ES-I3 (cell line): ENCODE measurements around the gene TSHZ3.

Experiments
- H3K36me3 ChIP-seq: 2 replicates; pipeline ENCODE4 v1.6.1; 2013; ENCODE audit warnings: mild to moderate bottlenecking, low read length, control low read depth, moderate library complexity; ENCODE audit not compliant: insufficient read depth
- H3K4me1 ChIP-seq: 2 replicates; pipeline ENCODE4 v1.6.1; 2013; ENCODE audit warnings: mild to moderate bottlenecking, control low read depth, low read length; ENCODE audit not compliant: insufficient read depth
- H3K9ac ChIP-seq: 2 replicates; pipeline ENCODE4 v1.6.1; 2013; ENCODE audit warnings: low read depth, mild to moderate bottlenecking, low read length, moderate library complexity
- H3K9me3 ChIP-seq: 2 replicates; pipeline ENCODE4 v1.6.1; 2013; ENCODE audit warnings: mild to moderate bottlenecking, low read length, moderate library complexity; ENCODE audit not compliant: control insufficient read depth, insufficient read depth

Gene TSHZ3

DNA sequence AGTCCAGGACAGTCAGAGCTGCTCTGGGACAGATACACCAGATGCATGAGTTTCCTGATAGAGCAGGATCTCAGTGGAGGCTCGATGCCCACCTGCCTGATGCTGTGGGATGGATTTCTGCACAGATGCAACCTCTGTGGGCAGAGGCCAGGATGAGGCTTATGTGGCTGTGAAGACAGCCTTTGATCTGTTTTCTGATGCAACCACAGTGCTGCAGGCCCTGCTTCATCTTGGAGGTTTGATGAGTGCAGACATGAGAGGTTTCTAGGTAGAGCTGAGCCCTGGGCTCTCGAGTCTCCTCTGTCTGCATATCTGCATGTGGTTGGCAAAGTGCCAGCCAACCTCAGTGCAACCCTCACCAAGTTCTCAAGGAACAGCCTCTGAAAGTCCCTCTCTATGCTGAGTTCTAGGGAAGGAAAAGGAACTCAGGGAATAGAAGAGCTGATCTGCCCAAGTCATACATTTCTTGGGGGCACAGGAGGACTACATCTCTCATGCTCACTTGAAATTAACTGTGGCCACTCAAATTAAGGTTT, 23.1 kb upstream of the TSHZ3 start:
- Histone ChIP-seq H3K36me3 (no peaks in the 10 kb centered on the region; the same call in 1 of the 2 replicates), H3K9me3 (peaks cover 5% of the 10 kb centered on the region), H3K9ac (no peak overlapping the region), H3K4me1 (no peaks in the 10 kb centered on the region)

DNA sequence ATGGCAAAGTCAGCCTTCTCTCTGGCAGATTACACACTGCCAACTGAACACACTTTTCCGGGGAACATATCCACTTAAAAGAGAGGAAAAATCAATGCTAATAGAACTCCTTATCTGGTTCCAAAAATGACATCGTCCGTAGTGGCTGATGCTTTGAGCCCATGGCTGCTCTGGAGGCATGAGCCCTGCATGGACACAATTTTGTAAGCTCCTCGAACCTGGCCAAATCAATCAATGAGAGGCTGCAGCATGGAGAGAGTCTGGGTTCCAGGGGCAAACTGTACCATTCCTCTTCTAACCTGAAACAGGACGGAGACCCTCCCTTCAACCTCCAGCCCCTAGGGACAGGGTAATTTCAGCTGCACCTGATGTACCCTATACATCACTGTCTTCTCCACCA, 21.0 kb upstream of the TSHZ3 start:
- Histone ChIP-seq H3K9me3 (peaks cover 5% of the 10 kb centered on the region), H3K36me3 (no peaks in the 10 kb centered on the region; the same call in 1 of the 2 replicates), H3K4me1 (no peaks in the 10 kb centered on the region), H3K9ac (no peak overlapping the region)

DNA sequence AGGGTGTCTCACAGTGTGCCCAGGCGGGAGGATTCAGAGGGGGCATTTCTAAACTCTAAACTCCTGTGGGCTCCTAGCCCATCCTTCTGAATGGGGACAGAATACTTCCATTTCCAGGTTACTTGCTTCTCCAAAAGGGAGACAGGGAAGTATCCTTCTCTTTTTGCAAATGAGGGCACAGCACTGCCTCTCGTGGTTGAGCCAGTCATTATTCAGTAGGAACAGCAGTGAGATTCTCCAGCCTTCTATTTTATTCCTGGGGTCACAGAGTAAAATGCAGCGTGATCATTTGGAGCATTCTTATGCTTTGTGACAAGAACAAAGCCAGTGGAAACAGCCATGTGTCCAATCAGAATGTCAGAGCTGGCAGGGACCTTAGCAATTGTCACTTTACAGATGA, 15.7 kb upstream of the TSHZ3 start:
- peaks cover 14% of the 10 kb centered on the region for H3K4me1 ChIP-seq
- H3K9ac ChIP-seq, result no peak overlapping the region
- no peaks in the 10 kb centered on the region for H3K9me3 ChIP-seq
- no peaks in the 10 kb centered on the region; the same call in 1 of the 2 replicates for H3K36me3 ChIP-seq

DNA sequence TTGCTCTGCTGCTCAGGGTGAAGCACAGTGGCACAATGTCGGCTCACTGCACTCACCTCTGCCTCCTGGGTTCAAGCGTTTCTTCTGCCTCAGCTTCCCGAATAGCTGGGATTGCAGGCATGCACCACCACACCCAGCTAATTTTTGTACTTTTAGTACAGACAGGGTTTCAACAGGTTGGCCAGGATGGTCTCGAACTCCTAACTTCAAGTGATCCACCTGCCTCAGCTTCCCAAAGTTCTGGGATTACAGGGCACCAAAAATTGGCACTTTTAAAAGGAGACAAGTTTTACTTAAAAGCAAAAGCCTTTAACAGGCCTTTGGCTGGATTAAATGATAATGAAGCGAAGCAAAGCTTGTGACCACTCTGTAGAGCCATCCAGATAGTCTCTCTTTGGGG, 12.5 kb upstream of the TSHZ3 start:
- Histone ChIP-seq H3K9ac (no peak overlapping the region), H3K36me3 (no peaks in the 10 kb centered on the region; the same call in 1 of the 2 replicates), H3K9me3 (no peaks in the 10 kb centered on the region), H3K4me1 (peaks cover 14% of the 10 kb centered on the region)

DNA sequence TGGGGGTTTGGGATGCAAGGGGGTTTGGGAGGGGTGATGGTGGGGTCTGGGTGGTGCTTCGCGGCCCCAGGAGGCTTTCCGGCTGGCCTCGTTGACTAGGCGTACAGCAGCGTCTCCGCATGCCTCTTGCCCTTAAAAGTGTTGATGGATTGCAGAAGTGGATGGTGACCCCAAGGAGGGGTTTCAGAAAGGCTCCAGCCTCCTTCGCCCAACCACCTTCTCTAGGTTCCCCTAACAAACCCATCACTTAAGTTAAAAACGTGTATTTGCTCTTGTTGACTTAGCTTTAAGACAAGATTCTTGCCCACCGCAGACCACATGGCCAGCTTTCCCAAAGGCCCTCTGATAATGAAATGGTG, 8.1 kb upstream of the TSHZ3 start:
- no peaks in the 10 kb centered on the region; the same call in 1 of the 2 replicates for H3K36me3 ChIP-seq

DNA sequence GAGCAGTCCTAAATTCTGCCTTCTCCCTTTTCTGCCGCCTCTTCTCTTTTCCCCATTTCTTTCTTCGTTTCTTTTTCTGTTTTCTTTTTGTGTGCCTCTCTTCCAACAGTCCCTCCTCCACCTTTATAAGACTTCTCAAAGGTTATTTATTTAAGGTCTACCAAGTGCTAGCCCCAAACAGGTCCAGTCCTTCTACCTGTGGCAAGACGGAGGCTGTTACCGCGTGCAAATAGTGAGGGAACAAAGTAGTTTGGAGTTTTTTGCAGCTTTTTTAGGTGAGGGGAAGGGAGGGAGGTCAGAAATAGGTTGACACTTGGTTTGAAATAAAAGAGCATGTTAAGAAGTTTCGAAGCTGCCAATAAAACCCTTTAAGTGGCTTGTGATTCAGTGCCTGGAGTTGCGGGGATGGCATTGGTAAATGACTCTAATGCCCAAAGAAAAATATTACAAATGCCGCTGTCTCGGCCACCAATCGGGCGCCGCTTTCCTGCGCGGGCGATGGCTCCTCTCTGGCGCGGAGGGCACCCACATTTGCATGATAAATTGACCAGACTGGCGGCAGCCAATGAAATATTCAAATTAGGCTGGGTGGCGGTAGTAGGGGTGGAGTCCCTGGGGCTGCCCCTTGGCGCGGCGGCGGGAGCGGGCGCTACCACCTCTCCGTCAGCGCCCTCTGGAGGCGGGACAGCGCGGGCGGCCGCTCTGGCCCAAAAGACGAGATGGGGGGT, 7.5 kb upstream of the TSHZ3 start:
- H3K9me3 ChIP-seq, result no peaks in the 10 kb centered on the region
- peak overlapping the region; percentile 74 for H3K9ac ChIP-seq
- peaks cover 5% of the 10 kb centered on the region; the same call in 1 of the 2 replicates for H3K4me1 ChIP-seq
- H3K36me3 ChIP-seq, result no peaks in the 10 kb centered on the region; the same call in 1 of the 2 replicates

More for the DNA sequence above, 8.1 kb upstream of the TSHZ3 start:
- H3K9ac ChIP-seq, result no peak overlapping the region
- no peaks in the 10 kb centered on the region for H3K9me3 ChIP-seq
- peaks cover 8% of the 10 kb centered on the region; the same call in 1 of the 2 replicates for H3K4me1 ChIP-seq

DNA sequence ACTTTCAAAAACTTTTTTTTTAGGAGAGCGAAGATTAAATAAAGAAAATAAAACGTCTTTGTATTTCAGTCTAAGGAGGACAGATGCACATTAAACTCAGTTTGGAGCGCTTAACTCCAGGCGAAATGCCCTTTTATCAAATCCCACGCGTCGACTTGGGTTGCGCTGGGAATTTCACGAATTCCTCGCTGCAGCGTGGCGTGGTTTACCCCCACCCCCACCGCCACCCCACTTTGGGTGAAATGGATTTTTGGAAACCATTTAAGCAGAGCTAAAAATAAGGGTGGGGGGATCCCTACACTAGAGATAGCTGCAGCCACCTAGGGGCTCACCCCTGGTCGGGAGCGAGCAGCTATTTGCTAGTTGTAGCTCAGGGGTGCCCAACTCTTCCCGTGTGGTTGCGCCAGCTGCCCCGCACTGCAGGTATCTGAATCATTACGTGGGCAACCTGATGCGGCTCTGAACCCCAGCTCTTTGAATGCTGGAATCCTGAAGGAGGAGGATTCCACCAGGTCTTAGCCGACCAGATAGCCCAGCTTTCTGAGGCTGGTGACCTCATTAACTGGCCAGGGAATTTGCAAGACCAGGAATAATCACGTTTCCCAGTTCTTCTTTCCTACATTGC, 6.5 kb upstream of the TSHZ3 start:
- Histone ChIP-seq H3K36me3 (no peaks in the 10 kb centered on the region; the same call in 1 of the 2 replicates), H3K4me1 (peaks cover 3% of the 10 kb centered on the region; the same call in 1 of the 2 replicates), H3K9ac (peak overlapping the region; percentile 74), H3K9me3 (no peaks in the 10 kb centered on the region)

DNA sequence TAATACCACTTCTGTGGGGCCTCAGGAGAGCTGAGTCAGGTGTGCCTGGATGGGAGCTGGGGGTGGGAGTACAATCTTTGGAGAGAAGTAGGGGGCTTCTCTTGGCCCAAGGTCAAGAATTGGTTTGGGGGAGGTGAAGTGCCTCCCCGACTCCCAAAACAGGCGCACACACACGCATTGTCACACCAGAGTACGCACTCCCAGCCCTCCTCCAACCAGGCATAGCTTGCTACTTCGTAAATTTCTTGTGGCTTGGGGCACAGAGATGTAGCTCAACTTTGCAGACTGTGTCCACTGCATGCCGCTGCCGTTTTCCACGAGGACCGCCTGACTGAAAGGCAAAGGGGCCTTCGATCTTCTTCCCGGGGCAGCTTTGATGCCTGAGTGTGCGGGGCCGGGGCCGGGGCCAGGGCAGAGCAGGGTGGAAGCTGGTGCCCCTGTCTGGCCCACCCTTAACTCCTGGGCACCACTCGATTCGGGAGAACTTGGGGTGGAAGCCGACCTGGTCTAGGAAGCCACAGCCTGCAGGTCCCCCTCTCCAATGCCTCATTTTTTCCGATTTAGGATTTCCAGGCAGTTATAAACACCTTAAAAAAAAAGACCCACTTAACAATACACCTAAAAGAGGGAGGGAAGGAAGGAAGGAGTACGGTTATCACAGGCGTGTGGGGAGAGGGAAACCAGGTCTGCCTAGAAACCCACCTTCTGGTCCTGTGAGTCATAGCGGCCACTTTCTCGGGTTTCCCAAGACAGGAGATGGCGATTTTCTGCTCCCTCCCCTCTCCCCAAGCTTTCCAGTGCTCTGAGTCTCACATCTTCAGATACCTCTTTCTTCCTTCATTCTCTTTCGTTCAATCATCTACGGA, 5.8 kb upstream of the TSHZ3 start:
- H3K9me3 ChIP-seq, result no peaks in the 10 kb centered on the region
- H3K4me1 ChIP-seq, result peaks cover 3% of the 10 kb centered on the region; the same call in 1 of the 2 replicates
- H3K9ac ChIP-seq, result peak overlapping the region; percentile 74
- no peaks in the 10 kb centered on the region; the same call in 1 of the 2 replicates for H3K36me3 ChIP-seq

DNA sequence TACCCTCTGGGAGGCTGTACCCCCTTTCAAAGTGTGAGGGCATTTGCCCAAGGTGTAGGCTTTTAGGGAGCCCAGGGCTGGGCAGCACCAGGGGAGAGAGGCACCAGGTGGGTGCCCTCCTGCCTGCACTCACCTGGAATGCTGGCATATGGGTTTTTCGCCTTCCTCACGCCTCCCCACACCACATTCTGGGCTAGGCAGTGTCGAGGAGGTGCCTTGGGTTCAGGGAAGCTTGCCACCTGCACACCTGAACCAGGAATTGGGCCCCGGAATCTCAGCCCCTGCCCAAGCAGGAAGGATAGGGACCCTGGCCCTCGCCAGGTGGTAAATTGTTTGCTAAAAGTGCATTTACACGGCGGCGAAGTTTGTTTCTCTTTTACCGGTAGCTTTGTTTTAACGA, 5.1 kb upstream of the TSHZ3 start:
- Histone ChIP-seq H3K36me3 (no peaks in the 10 kb centered on the region), H3K9me3 (no peaks in the 10 kb centered on the region), H3K4me1 (peaks cover 3% of the 10 kb centered on the region; the same call in 1 of the 2 replicates), H3K9ac (peak overlapping the region; percentile 74)

DNA sequence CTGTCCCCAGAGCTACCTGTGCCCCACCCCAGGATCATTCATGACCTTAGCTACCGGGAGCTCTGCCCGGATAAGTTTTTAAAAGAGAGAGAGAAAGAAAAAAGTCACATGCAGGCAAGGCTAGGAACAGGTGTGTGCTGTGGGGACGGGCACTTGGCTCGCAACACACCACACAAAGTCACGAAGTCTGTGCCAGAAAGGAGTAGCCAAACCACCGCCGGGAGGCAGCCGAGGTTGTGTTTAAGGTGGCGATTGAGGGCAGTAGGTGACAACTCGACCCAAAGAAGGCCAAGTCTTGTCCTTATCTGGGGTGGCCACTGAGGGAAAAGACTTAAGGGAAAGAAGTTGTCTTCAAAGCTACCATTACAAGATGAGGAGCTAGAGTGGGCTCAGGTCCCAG, 4.6 kb upstream of the TSHZ3 start:
- Histone ChIP-seq H3K9me3 (no peaks in the 10 kb centered on the region), H3K9ac (peak overlapping the region; percentile 74), H3K36me3 (no peaks in the 10 kb centered on the region), H3K4me1 (peaks cover 3% of the 10 kb centered on the region; the same call in 1 of the 2 replicates)

DNA sequence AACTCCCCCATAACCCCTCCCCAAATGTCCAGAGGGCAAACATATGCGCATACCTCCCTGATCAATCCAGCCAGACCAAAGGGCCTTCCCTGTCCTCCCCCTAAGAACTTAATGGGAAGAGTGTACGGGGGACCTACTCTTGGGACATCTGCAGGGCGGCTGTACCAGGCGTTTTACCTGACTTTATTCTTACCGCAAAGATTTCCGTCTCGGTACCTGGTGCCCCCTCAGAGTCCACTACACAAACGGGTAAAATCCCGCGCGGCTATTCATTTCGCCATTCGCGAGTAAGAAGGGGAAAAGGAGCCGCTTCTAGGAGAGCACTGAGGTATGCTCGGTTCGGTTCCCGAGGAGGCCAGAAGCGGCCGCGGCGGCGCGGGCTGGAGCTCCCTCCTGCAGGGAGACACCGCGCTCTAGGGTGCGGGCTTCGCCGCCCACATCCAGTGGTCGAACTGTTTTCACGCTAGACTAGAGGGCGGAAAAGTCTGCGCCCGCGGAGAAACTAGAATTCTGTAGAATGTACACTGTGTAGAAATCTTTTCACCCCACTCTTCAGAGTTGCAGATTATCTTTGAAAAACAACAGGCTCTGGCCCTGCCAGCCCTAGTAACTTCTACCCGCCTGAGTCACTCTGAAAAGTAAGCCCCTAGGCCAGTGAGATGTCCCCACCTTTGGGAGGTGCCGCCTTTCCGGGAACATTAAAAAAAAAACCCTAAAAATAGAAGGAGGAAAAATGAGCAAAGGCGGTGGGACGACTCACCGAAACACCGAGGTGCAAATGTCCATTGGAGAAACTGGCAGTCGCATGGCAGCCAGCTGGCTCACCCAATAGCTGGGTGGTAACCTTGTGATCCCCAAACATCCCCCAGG, 3.8 kb upstream of the TSHZ3 start:
- peaks cover 3% of the 10 kb centered on the region; the same call in 1 of the 2 replicates for H3K4me1 ChIP-seq
- no peaks in the 10 kb centered on the region for H3K9me3 ChIP-seq
- peak overlapping the region; percentile 74 for H3K9ac ChIP-seq
- no peaks in the 10 kb centered on the region for H3K36me3 ChIP-seq

DNA sequence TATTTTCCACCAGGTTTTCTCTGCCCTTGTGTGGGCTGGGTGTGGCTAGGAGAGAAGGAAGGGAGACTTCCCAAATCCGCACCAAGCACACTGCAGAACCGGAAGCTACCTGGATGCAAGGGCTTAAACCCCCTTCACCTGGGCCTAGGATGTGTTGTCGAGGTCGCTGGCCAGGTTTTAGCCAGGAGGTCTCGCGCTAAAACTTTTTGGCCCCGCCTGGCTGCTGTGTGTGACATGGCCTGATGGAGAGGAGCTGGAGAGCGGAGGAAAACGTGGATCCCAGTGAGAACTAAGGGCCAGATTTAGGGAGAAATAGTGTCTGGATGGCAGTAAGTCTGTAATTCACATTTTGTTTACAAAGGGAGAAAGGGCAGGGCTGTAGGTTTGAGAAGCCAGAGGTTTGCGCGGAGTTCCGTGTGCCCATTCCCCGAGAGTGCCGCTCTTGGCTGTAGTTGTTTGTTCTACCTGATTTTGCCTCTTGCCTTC, 3.1 kb upstream of the TSHZ3 start:
- H3K9ac ChIP-seq, result peak overlapping the region; percentile 74

DNA sequence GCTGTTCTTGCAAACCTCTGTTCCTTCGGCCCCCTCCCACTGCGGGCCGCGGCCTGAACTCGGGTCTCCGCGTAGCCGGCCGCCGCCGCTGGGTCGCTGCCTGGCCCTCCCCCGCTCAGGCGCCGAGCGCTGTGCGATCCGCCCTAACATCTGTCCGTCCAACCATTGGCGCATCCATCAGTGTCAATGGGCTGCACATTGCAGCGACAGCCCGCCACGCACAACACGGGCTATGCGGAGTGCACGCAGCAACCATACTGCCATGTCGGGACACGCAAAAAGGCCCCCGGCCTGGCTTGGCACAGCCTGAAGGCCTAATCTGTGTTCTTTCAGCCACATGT, 2.6 kb upstream of the TSHZ3 start:
- peaks cover 7% of the 10 kb centered on the region; the same call in 1 of the 2 replicates for H3K4me1 ChIP-seq
- peak overlapping the region; percentile 74 for H3K9ac ChIP-seq
- H3K36me3 ChIP-seq, result peaks cover 2% of the 10 kb centered on the region; the same call in 1 of the 2 replicates
- no peaks in the 10 kb centered on the region for H3K9me3 ChIP-seq

More for the DNA sequence above, 3.1 kb upstream of the TSHZ3 start:
- Histone ChIP-seq H3K4me1 (peaks cover 7% of the 10 kb centered on the region; the same call in 1 of the 2 replicates), H3K9me3 (no peaks in the 10 kb centered on the region), H3K36me3 (peaks cover 2% of the 10 kb centered on the region; the same call in 1 of the 2 replicates)
